ENCODE data around the gene PHF20.

GRCh38 chr20:35734777-35735649 is 36.8 kb upstream of the PHF20 start:
- no peak for TF ChIP-seq POLR2A (IDR thresholded peaks at IDR 0.05)
- TF ChIP-seq CTCF (IDR thresholded peaks at IDR 0.05), result no peak
- no peak for TF ChIP-seq POLR2AphosphoS5 (IDR thresholded peaks at IDR 0.05)

Data from breast epithelium (tissue), 3 donors.